Chondrocyte (in vitro differentiated cells): ENCODE data around the gene PPP6R1. TPM values are rescaled to one million over a fixed set of nuclear protein-coding genes. Genes with fewer than 3 reads are reported as not detected.

ENCODE experiments used
- DNase-seq: peaks from one replicate; pipeline ENCODE4 v3.0.0; 2021; ENCODE audit warnings: mixed read lengths, low spot score
- H3K27ac Mint-ChIP-seq: one replicate; pipeline ENCODE4 v1.8.0; 2021; ENCODE audit warnings: mild to moderate bottlenecking, moderate library complexity, mixed read lengths; ENCODE audit not compliant: unreplicated experiment
- H3K27me3 Mint-ChIP-seq: 2 replicates; pipeline ENCODE4 v1.8.0; 2021; ENCODE audit warnings: low read depth, mixed read lengths
- H3K36me3 Mint-ChIP-seq: 2 replicates; pipeline ENCODE4 v1.8.0; 2021; ENCODE audit warnings: low read depth, mixed read lengths
- H3K4me1 Mint-ChIP-seq: 2 replicates; pipeline ENCODE4 v1.8.0; 2021; ENCODE audit warnings: low read depth, mild to moderate bottlenecking, mixed read lengths
- H3K4me3 Mint-ChIP-seq: one replicate; pipeline ENCODE4 v1.8.0; 2021; ENCODE audit warnings: mild to moderate bottlenecking, moderate library complexity, mixed read lengths; ENCODE audit not compliant: unreplicated experiment
- H3K9me3 Mint-ChIP-seq: 2 replicates; pipeline ENCODE4 v1.8.0; 2021; ENCODE audit warnings: low read depth, mixed read lengths
- CTCF ChIP-seq: fragments of 200-600 bp; sonication (generic); IDR thresholded peaks from 2 replicates; pipeline ENCODE4 v1.5.0; 2021; ENCODE audit warnings: antibody characterized with exemption, mild to moderate bottlenecking, moderate library complexity
- total RNA-seq: library from RNA; stranded (reverse); gene quantifications from 3 replicates; pipeline ENCODE4 v1.2.1, GENCODE V29; 2021

The PPP6R1 gene
- total RNA-seq, 1 donor from 2014 or later: 49.9 TPM

DNA sequence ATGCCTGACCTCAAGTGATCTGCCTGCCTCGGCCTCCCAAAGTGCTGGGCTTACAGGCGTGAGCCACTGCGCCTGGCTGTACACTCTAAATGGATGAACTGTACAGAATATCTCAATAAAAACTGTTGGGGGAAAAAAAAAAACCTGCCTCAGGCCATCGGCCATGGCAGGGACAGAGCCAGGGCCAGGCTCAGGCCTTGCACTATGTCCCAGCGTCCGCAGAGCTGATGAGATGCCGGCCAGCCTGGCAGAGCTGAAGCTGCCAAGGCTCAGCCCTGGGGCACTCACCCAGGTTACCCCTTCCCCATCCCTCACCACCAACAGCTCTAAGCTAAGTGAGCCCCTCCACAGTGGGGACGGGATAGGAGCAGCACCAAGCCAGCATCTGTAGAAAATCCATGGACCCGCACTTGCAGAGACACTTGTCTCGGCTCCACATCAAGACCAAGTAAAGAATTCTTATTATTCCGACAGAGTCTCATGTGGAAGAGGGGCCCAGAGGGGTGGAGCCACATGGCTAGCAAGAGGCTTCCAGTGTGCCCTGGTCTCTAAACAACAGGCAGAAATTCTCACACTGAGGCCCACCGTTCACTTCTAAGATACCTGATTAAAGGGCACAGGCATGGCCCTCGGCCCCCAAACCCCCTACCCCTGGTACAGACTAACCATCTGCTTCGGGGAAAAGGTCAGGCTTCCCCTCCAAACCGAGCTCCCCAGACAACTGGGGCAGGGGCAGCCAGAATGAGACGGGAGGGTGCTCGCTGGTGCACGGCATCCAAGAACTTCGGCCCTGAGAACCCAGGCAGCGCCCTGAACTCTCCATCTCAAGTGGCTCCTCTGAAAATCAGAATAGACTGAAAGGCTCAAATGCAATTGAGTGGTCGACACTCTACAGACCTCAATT is 5.8 kb downstream of the PPP6R1 start:
- TF ChIP-seq CTCF: no peak
- H3K4me1 Mint-ChIP-seq: peaks cover 51% of the 10 kb centered on the region
- H3K4me3 Mint-ChIP-seq: no peak overlapping the region
- no peak overlapping the region for H3K27ac Mint-ChIP-seq
- H3K36me3 Mint-ChIP-seq: peaks cover under 1% of the 10 kb centered on the region
- H3K27me3 Mint-ChIP-seq: no peaks in the 10 kb centered on the region
- no peaks in the 10 kb centered on the region for H3K9me3 Mint-ChIP-seq
- DNase-seq: no peak

DNA sequence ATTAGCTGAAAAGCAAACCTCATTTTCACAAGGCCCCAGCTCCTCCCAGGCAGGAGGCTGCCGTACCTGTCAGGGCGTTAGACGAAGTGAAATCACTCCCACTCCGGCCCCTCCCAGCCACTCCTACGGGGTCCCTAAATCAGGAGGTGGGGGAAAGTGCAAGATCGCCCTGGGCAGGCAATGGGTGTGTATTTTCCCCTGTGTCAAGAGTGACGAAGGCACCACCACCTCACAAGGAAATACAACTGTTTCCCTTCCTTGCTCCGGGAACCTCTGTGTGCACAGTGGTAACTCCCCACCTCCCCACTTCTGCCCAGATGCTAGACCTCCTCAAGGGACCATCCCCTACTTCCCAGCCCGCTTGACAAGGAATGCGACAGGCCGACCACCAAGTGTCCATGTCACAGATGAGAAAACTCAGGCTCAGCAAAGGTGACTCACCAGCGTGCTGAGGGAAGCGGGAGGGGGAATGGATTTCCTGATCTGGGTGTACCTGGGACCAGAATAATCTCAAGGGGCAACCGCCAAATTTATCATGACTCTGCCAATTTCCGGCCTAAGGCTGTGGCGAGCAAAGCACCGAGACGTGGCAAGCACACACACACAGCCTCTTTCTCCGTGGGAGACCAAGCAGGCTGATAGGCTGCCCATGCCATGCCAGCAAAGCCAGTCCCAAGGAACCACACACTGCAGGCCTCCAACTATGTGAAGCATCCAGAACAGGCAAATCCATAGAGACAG is 7.3 kb downstream of the PPP6R1 start:
- no peak for DNase-seq
- Mint-ChIP-seq H3K36me3 (no peaks in the 10 kb centered on the region), H3K27me3 (no peaks in the 10 kb centered on the region), H3K4me3 (no peak overlapping the region), H3K27ac (no peak overlapping the region), H3K9me3 (no peaks in the 10 kb centered on the region), H3K4me1 (peaks cover 42% of the 10 kb centered on the region)
- TF ChIP-seq CTCF: no peak

DNA sequence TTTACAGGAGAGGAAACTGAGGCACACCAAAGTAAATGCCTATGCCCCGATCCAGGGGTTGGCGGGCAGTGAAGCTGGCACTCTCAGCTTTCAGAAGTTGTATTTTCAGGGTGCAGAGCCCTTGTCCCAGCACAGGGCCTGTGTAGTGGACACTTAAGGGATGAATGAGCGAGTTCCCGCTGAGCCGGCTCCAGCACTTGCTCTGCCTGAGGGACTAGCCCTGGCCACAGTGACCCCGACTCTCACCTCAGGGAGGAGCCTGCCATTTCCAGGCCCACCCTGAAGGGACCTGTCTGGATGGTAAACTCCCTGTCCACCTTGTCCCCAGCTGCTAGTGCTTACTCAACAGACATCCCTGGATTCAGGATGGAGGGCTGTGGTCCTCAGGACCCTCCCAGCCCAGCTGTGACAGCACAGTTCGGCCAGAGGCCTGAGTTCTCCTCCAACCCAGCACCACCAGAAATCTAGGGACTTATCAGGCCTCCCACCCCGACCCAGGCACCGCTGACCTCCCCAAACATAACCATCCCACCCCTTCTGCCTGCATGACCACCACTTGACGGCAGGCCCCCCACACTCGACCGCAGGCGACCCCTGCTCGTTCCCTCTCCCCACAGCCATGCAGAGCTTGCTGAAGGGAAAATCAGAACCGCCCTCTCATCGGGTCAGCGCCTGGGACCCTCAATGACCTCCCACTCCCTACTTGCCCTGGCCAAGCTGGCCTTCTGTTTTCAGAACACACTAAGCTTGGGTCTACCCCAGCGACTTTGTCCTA is 8.4 kb downstream of the PPP6R1 start:
- Mint-ChIP-seq H3K27ac (no peak overlapping the region), H3K27me3 (no peaks in the 10 kb centered on the region), H3K4me3 (no peak overlapping the region), H3K4me1 (peaks cover 31% of the 10 kb centered on the region), H3K9me3 (no peaks in the 10 kb centered on the region), H3K36me3 (peaks cover 2% of the 10 kb centered on the region)
- DNase-seq: no peak
- TF ChIP-seq CTCF: no peak

- no peaks in the 10 kb centered on the region for H3K27me3 Mint-ChIP-seq
- peaks cover 2% of the 10 kb centered on the region for H3K36me3 Mint-ChIP-seq
- peak; percentile 85 for DNase-seq
- no peak overlapping the region for H3K4me3 Mint-ChIP-seq
- no peak overlapping the region for H3K27ac Mint-ChIP-seq
- peaks cover 26% of the 10 kb centered on the region for H3K4me1 Mint-ChIP-seq
- TF ChIP-seq CTCF: no peak
- H3K9me3 Mint-ChIP-seq: no peaks in the 10 kb centered on the region
Observed at GRCh38 chr19:55249841-55250240, 9.0 kb downstream of the PPP6R1 start.

DNA sequence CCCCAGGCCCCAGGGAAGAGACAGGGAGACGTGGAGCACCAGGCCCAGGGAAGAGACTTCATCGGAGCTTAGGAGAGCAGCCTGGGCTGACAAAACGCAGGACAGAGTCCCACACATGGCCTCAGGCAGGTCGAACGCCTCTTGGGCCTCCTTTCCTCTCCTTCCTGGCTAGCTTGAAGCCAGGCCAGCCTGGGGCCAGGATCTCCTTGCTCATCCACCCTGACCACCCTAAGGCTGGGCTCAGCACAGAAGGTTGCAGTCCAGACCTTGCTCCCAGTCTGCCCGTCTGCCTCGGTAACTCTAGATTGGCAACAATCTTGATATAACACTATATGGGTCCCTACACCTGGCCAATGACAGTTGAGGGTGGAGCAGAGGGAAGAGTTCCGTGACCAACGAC is 10.1 kb downstream of the PPP6R1 start:
- Mint-ChIP-seq H3K9me3 (no peaks in the 10 kb centered on the region), H3K36me3 (peaks cover 5% of the 10 kb centered on the region), H3K4me3 (no peak overlapping the region), H3K4me1 (peaks cover 20% of the 10 kb centered on the region), H3K27ac (peak overlapping the region; percentile 33), H3K27me3 (no peaks in the 10 kb centered on the region)
- no peak for DNase-seq
- no peak for TF ChIP-seq CTCF
